Nephron progenitor cell (in vitro differentiated cells): ENCODE data around the gene TTC4.

ENCODE experiments used
- DNase-seq: peaks from one replicate; pipeline ENCODE4 v3.0.0; 2021
- H3K27ac Mint-ChIP-seq: 2 replicates; pipeline ENCODE4 v1.8.0; 2021; ENCODE audit warnings: mild to moderate bottlenecking, moderate library complexity, mixed read lengths
- H3K27me3 Mint-ChIP-seq: 2 replicates; pipeline ENCODE4 v1.8.0; 2021; ENCODE audit warnings: mild to moderate bottlenecking, low read depth, mixed read lengths; ENCODE audit not compliant: poor library complexity
- H3K36me3 Mint-ChIP-seq: 2 replicates; pipeline ENCODE4 v1.8.0; 2021; ENCODE audit warnings: low read depth, mixed read lengths
- H3K4me1 Mint-ChIP-seq: 2 replicates; pipeline ENCODE4 v1.8.0; 2021; ENCODE audit warnings: mixed read lengths
- H3K4me3 Mint-ChIP-seq: 2 replicates; pipeline ENCODE4 v1.8.0; 2021; ENCODE audit warnings: mild to moderate bottlenecking, moderate library complexity, mixed read lengths
- H3K9me3 Mint-ChIP-seq: 2 replicates; pipeline ENCODE4 v1.8.0; 2021; ENCODE audit warnings: mild to moderate bottlenecking, moderate library complexity, mixed read lengths
- CTCF ChIP-seq: fragments of 200-600 bp; sonication (generic); IDR thresholded peaks from 2 replicates; pipeline ENCODE4 v1.5.0; 2021; ENCODE audit warnings: antibody characterized with exemption

Gene TTC4

GRCh38 chr1:54791880-54792522 lies 76.3 kb downstream of the TTC4 start:
- TF ChIP-seq CTCF = peak; percentile 70
- H3K27ac Mint-ChIP-seq = no peak overlapping the region
- peaks cover 55% of the 10 kb centered on the region for H3K4me1 Mint-ChIP-seq
- peak overlapping the region; percentile 70 for H3K4me3 Mint-ChIP-seq
- peak; percentile 70 for DNase-seq
- no peaks in the 10 kb centered on the region for H3K36me3 Mint-ChIP-seq
- peaks cover 3% of the 10 kb centered on the region for H3K9me3 Mint-ChIP-seq
- H3K27me3 Mint-ChIP-seq = peaks cover 41% of the 10 kb centered on the region
